Omental fat pad (tissue), 4 donors: ENCODE measurements around the gene MOV10L1. TPM values are rescaled to one million over a fixed set of nuclear protein-coding genes. Genes with fewer than 3 reads are reported as not detected.

Experiments used
- ATAC-seq: fragments of 150-250 bp; one replicate; pipeline ENCODE4 v1.9.1; 2016; ENCODE audit warnings: mild to moderate bottlenecking, moderate library complexity; ENCODE audit not compliant: low FRiP score
- DNase-seq: peaks from one replicate; pipeline ENCODE4 v3.0.0-alpha.2; 2019; ENCODE audit warnings: low spot score
- CTCF ChIP-seq, 3 donors: fragments of 450-650 bp; IDR thresholded peaks; one replicate each; pipeline ENCODE4 v1.5.1; 2016 to 2017; ENCODE audit warnings: antibody characterized with exemption in 3 of 3, mild to moderate bottlenecking in 3 of 3, moderate library complexity in 2 of 3
- total RNA-seq, 4 donors: library from RNA; depleted of rRNA; stranded (reverse); fragments of >200 nt; gene quantifications; one replicate each; pipeline ENCODE4 v1.1.0, GENCODE V29; 2016

Gene MOV10L1
- total RNA-seq, 4 donors from 2014 or later = 0.36 to 2.5 (median 0.97) TPM

GRCh38 chr22:50138041-50138440 lies 48.2 kb downstream of the MOV10L1 start:
- no peak for TF ChIP-seq CTCF (IDR thresholded peaks at IDR 0.05)
- ATAC-seq (no peak), DNase-seq (no peak)

- no peak for DNase-seq
- ATAC-seq = no peak
- TF ChIP-seq CTCF (IDR thresholded peaks at IDR 0.05) = no peak
These were observed 49.2 kb downstream of the MOV10L1 start for GRCh38 chr22:50138988-50139387.

GRCh38 chr22:50139843-50140415 lies 50.1 kb downstream of the MOV10L1 start:
- no peak for DNase-seq
- TF ChIP-seq CTCF (IDR thresholded peaks at IDR 0.05) = no peak
- ATAC-seq = no peak

GRCh38 chr22:50140615-50141014 lies 50.8 kb downstream of the MOV10L1 start:
- no peak for TF ChIP-seq CTCF (IDR thresholded peaks at IDR 0.05)
- DNase-seq = no peak
- no peak for ATAC-seq

- ATAC-seq = no peak
- TF ChIP-seq CTCF (IDR thresholded peaks at IDR 0.05) = no peak
- DNase-seq = no peak
These were observed 51.7 kb downstream of the MOV10L1 start for GRCh38 chr22:50141462-50141861.

GRCh38 chr22:50141891-50142363 lies 52.1 kb downstream of the MOV10L1 start:
- no peak for DNase-seq

More at GRCh38 chr22:50141891-50142363, 52.1 kb downstream of the MOV10L1 start:
- no peak for ATAC-seq
- no peak for TF ChIP-seq CTCF (IDR thresholded peaks at IDR 0.05)
